Common myeloid progenitor, CD34-positive (primary cell): Measurements from ENCODE around the gene NUB1.

Experiments used
- CTCF ChIA-PET: fragments of 350-600 bp; sonication (Branson Sonifier 250); formaldehyde crosslinking; loops from one replicate; lab custom pipeline; 2021; ENCODE audit warnings: antibody characterized with exemption; lab: Charles Lee
- POLR2A ChIA-PET: fragments of 350-600 bp; sonication (Branson Sonifier 250); formaldehyde crosslinking; loops from one replicate; lab custom pipeline; 2021; ENCODE audit warnings: antibody characterized with exemption; lab: Charles Lee
- DNase-seq, 3 donors: peaks; one replicate each; pipeline versions ENCODE4 v3.0.0 to v3.0.0-alpha.2; 2013
- H3K27ac ChIP-seq, 2 experiments: 1 replicate in 1 of 2; 2 replicates in 1 of 2; pipeline ENCODE4 v1.7.0; 2013; ENCODE audit warnings: inconsistent platforms in 2 of 2, low read length in 2 of 2, mild to moderate bottlenecking in 2 of 2, low read depth in 1 of 2, moderate library complexity in 1 of 2; ENCODE audit not compliant: severe bottlenecking in 2 of 2, insufficient read depth in 1 of 2, poor library complexity in 1 of 2
- H3K27me3 ChIP-seq, 5 experiments: replicated peaks in 2 of 5; 1 replicate in 3 of 5; 2 replicates in 2 of 5; pipeline versions ENCODE4 v1.6.1 to v1.7.0; 2013; ENCODE audit warnings: low read length in 4 of 5, mild to moderate bottlenecking in 2 of 5, moderate library complexity in 2 of 5, inconsistent platforms in 1 of 5; ENCODE audit not compliant: insufficient read depth in 5 of 5, control insufficient read depth in 4 of 5
- H3K36me3 ChIP-seq, 4 experiments: 1 replicate in 2 of 4; 2 replicates in 2 of 4; pipeline versions ENCODE4 v1.6.1 to v1.7.0; 2013; ENCODE audit warnings: low read length in 3 of 4, control low read depth in 1 of 4, mild to moderate bottlenecking in 1 of 4; ENCODE audit not compliant: control insufficient read depth in 4 of 4, insufficient read depth in 4 of 4
- H3K4me1 ChIP-seq, 4 experiments: 1 replicate in 3 of 4; 2 replicates in 1 of 4; pipeline versions ENCODE4 v1.6.1 to v1.7.1; 2013; ENCODE audit warnings: low read length in 3 of 4, mild to moderate bottlenecking in 3 of 4, control low read depth in 1 of 4, inconsistent platforms in 1 of 4, moderate library complexity in 1 of 4; ENCODE audit not compliant: control insufficient read depth in 4 of 4, insufficient read depth in 4 of 4; ENCODE audit errors: control extremely low read depth in 1 of 4
- H3K4me3 ChIP-seq, 7 experiments: 1 replicate in 4 of 7; 2 replicates in 3 of 7; pipeline versions ENCODE4 v1.5.1 to v1.7.0; 2013; ENCODE audit warnings: mild to moderate bottlenecking in 7 of 7, low read length in 6 of 7, moderate library complexity in 6 of 7, inconsistent platforms in 2 of 7, low read depth in 2 of 7, control low read depth in 1 of 7; ENCODE audit not compliant: insufficient read depth in 4 of 7, control insufficient read depth in 1 of 7; ENCODE audit errors: extremely low read depth in 1 of 7
- H3K9me3 ChIP-seq, 5 experiments: 1 replicate in 4 of 5; 2 replicates in 1 of 5; pipeline versions ENCODE4 v1.6.1 to v1.7.1; 2013; ENCODE audit warnings: low read length in 4 of 5, mild to moderate bottlenecking in 2 of 5, inconsistent platforms in 1 of 5, low read depth in 1 of 5, moderate library complexity in 1 of 5; ENCODE audit not compliant: control insufficient read depth in 4 of 5, insufficient read depth in 2 of 5; ENCODE audit errors: control extremely low read depth in 1 of 5
- WGBS: methylation state at CpG from one replicate; pipeline ENCODE4 v1.1.5; 2013; ENCODE audit not compliant: insufficient coverage; 5-methylcytosine and 5-hydroxymethylcytosine counted together

The NUB1 gene

GRCh38 chr7:151340794-151341356 is 737 bp upstream of the NUB1 start:
- no peaks in the 10 kb centered on the region for H3K9me3 ChIP-seq
- 95% methylated on average over 8 of the region's 12 CpGs for WGBS
- peaks cover 1 to 11% (median 7%) of the 10 kb centered on the region in 4 experiments for H3K36me3 ChIP-seq
- no peaks in the 10 kb centered on the region for H3K27me3 ChIP-seq
- POLR2A ChIA-PET, result no interaction called here
- CTCF ChIA-PET, result interaction anchor here (0.9 to 3.6 kb wide), 8 partner anchors 10 to 217 kb away, joined by 3 to 20 read pairs (median 5); no protein-coding TSS in a partner anchor
- DNase-seq, result no peak
- H3K4me1 ChIP-seq, result peaks cover 10 to 18% (median 12%) of the 10 kb centered on the region in 4 experiments
- peak overlapping the region in 2 of 7 experiments; percentile 51 to 100 for H3K4me3 ChIP-seq
- H3K27ac ChIP-seq, result no peak overlapping the region

DNA sequence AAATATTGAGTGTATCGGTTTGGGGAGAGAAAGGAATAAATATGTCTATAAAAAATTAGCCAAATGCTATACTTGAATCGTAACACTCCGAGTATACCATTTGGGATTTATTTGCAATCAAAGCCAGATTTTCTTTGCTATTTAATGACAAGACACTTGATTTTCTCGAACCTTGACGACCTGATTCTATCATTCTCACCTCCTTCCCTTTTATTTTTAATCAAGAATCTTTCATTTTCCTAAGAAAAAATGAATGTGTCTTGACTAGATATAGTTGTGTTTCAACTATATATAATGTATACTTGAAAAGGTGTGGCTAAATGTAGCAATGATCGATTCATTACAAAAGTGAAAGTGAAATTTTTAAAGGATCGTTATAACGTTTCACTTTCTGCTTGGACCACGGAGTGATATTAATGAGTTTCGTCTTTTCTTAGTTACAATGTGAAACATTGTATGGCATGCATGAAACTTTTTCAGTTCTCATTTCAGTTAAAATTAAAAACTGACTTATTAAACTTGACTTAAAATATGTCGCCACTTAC is 562 bp downstream of the NUB1 start:
- H3K27me3 ChIP-seq, result no peaks in the 10 kb centered on the region
- H3K9me3 ChIP-seq, result no peaks in the 10 kb centered on the region
- peak; percentile 29 to 52 (median 52) for DNase-seq
- 0% methylated on average over 6 of the region's 11 CpGs for WGBS
- H3K4me1 ChIP-seq, result peaks cover 10 to 18% (median 11%) of the 10 kb centered on the region in 4 experiments
- ChIA-PET CTCF (interaction anchor here (0.6 to 3.6 kb wide), 8 partner anchors 8 to 322 kb away, joined by 3 to 20 read pairs (median 5); no protein-coding TSS in a partner anchor), POLR2A (no interaction called here)
- peak overlapping the region in 6 of 7 experiments; percentile 74 to 100 (median 94) for H3K4me3 ChIP-seq
- peaks cover 4 to 23% (median 15%) of the 10 kb centered on the region in 4 experiments for H3K36me3 ChIP-seq
- peak overlapping the region; percentile 33 to 84 for H3K27ac ChIP-seq

- 98% methylated on average over 6 of the region's 8 CpGs for WGBS
- no peaks in the 10 kb centered on the region for H3K27me3 ChIP-seq
- ChIA-PET POLR2A (no interaction called here), CTCF (interaction anchor here (1.2 to 2.8 kb wide), 3 partner anchors 9 to 27 kb away, joined by 3 to 21 read pairs (median 5); no protein-coding TSS in a partner anchor)
- H3K4me1 ChIP-seq, result peaks cover 10 to 18% (median 11%) of the 10 kb centered on the region in 4 experiments
- H3K36me3 ChIP-seq, result peaks cover 4 to 27% (median 18%) of the 10 kb centered on the region in 4 experiments
- H3K4me3 ChIP-seq, result peak overlapping the region in 6 of 7 experiments; percentile 74 to 100 (median 94)
- H3K9me3 ChIP-seq, result no peaks in the 10 kb centered on the region
- peak in 2 of 3 donors; percentile 21 to 22 for DNase-seq
- H3K27ac ChIP-seq, result peak overlapping the region; percentile 33 to 84
These were observed 1.2 kb downstream of the NUB1 start for GRCh38 chr7:151342811-151343210.

GRCh38 chr7:151343516-151343915 is 1.9 kb downstream of the NUB1 start:
- H3K27ac ChIP-seq, result no peak overlapping the region
- 95% methylated on average over 6 of the region's 9 CpGs for WGBS
- DNase-seq, result no peak
- H3K36me3 ChIP-seq, result peaks cover 4 to 30% (median 18%) of the 10 kb centered on the region in 4 experiments
- no peak overlapping the region for H3K4me3 ChIP-seq
- CTCF ChIA-PET, result interaction anchor here (1.2 to 2.8 kb wide), 4 partner anchors 8 to 28 kb away, joined by 3 to 21 read pairs (median 4); no protein-coding TSS in a partner anchor
- POLR2A ChIA-PET, result no interaction called here
- H3K4me1 ChIP-seq, result peaks cover 10 to 18% (median 11%) of the 10 kb centered on the region in 4 experiments
- H3K9me3 ChIP-seq, result no peaks in the 10 kb centered on the region
- no peaks in the 10 kb centered on the region for H3K27me3 ChIP-seq

GRCh38 chr7:151345576-151346469 is 4.2 kb downstream of the NUB1 start:
- WGBS, result no CpG with 5 or more reads among the region's 2 CpGs
- Histone ChIP-seq H3K9me3 (no peaks in the 10 kb centered on the region), H3K27me3 (no peaks in the 10 kb centered on the region), H3K4me3 (no peak overlapping the region), H3K27ac (no peak overlapping the region), H3K4me1 (peaks cover 13 to 32% (median 25%) of the 10 kb centered on the region in 4 experiments), H3K36me3 (peaks cover 5 to 35% (median 21%) of the 10 kb centered on the region in 4 experiments)
- POLR2A ChIA-PET, result no interaction called here
- CTCF ChIA-PET, result interaction anchor here (0.9 to 12.3 kb wide), 4 partner anchors 17 to 101 kb away, joined by 3 to 155 read pairs (median 12); no protein-coding TSS in a partner anchor
- DNase-seq, result no peak

DNA sequence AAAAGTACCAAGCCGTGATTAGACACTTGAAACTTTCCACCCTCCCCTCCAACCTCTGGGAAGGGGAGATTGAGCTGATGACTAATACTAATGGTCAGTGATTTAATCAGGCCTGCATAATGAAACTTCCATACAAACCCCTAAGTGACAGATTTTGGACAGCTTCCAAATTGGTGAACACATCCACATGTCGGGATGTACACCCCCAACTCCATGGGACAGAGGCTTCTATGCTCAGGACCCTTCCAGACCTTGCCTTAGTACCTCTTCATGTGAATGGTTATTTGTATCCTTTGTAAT is 4.8 kb downstream of the NUB1 start:
- Histone ChIP-seq H3K4me3 (no peak overlapping the region), H3K36me3 (peaks cover 5 to 38% (median 21%) of the 10 kb centered on the region in 4 experiments), H3K4me1 (peaks cover 17 to 36% (median 29%) of the 10 kb centered on the region in 4 experiments), H3K9me3 (no peaks in the 10 kb centered on the region), H3K27me3 (no peaks in the 10 kb centered on the region), H3K27ac (no peak overlapping the region)
- no peak for DNase-seq
- ChIA-PET CTCF (interaction anchor here (0.9 to 12.3 kb wide), 2 partner anchors 16 to 28 kb away, joined by 4 to 155 read pairs; no protein-coding TSS in a partner anchor), POLR2A (no interaction called here)
- no CpG with 5 or more reads among the region's 2 CpGs for WGBS
